ENCODE data around the gene PELI1. TPM values are rescaled to one million over a fixed set of nuclear protein-coding genes. Genes with fewer than 3 reads are reported as not detected.

PELI1 gene
- total RNA-seq, 4 donors from 2014 or later = 38.4 to 57.0 (median 46.0) TPM

DNA sequence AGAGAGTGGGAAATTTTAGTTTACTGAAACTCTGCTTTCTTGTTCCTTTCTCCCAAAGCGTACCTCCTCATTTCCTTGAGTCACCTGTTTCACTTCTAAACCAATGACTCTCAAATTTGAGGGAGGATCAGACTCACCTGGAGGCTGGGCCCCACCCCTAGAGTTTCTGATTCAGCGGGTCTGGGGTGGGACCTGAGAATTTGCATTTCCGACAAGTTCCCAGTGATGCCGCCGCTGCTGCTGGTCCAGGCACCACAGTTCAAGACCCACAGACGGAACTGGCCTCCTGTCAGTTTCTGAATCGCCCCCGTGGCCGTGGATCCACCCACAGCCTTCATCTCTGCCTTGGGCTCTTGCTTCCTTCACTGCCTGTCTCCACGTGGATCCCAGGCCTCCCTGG, 44.9 kb upstream of the PELI1 start:
- no peak for TF ChIP-seq POLR2A (IDR thresholded peaks at IDR 0.05)
- TF ChIP-seq, protein P1, sequence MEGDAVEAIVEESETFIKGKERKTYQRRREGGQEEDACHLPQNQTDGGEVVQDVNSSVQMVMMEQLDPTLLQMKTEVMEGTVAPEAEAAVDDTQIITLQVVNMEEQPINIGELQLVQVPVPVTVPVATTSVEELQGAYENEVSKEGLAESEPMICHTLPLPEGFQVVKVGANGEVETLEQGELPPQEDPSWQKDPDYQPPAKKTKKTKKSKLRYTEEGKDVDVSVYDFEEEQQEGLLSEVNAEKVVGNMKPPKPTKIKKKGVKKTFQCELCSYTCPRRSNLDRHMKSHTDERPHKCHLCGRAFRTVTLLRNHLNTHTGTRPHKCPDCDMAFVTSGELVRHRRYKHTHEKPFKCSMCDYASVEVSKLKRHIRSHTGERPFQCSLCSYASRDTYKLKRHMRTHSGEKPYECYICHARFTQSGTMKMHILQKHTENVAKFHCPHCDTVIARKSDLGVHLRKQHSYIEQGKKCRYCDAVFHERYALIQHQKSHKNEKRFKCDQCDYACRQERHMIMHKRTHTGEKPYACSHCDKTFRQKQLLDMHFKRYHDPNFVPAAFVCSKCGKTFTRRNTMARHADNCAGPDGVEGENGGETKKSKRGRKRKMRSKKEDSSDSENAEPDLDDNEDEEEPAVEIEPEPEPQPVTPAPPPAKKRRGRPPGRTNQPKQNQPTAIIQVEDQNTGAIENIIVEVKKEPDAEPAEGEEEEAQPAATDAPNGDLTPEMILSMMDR (IDR thresholded peaks at IDR 0.05) = no peak
- WGBS, 2 donors = 79 to 80% methylated on average over 9 to 10 of the region's 10 CpGs
- H3K4me3 ChIP-seq (ENCODE audit: low read depth, poor library complexity, severe bottlenecking) = no peak overlapping the region
- intact Hi-C loops (cut with DNase I; ENCODE audit: low total_unique reads) = no loop called here
- no peak for DNase-seq (ENCODE audit: low spot score in 2 of 2)

DNA sequence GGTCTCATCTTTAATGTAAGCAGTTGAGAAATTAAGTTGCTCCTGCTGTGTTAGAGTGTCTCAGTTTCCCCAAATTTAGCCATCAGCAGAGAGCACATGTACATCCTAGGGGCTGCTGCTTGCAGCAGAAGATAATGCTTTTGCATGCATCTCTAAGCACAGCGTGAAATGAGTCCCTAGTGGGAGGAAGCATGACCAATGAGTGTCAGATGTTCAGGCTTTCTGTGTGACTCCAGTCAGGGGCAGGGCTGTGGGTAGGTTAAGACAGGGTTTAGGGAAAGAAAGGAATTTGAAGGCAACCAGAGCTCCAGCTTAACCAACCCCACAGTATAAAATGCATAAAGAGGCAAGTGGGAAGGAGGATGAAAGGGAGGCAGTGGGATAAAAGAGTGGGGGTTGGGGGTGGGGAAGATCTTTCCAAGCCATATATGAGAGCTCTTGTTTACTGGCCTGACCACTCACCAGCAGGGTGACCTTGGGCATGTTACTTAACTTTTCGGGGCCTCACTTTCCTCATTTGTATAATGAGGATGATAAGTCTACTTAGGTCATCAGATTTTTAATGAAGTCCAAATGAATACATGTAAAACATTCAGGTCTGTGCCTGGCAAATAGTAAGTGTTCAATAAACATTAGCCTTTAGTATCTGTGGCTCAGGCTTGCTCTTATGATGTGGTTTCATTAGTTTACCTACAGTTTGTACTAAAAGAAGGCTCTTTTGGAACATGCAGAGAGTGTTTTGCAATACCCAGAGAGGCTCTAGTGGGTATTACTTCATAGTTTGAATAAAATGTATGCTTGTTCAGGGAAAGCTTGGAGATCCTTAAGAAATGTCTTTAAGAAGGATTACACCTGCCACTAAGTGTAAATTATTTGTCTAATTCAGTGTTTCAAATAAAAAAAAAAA, 42.7 kb upstream of the PELI1 start:
- 59 to 67% methylated on average over 2 of the region's 2 CpGs for WGBS, 2 donors
- DNase-seq (ENCODE audit: low spot score in 2 of 2) = no peak
- H3K4me3 ChIP-seq (ENCODE audit: low read depth, poor library complexity, severe bottlenecking) = no peak overlapping the region
- intact Hi-C loops (cut with DNase I; ENCODE audit: low total_unique reads) = no loop called here
- no peak for TF ChIP-seq POLR2A (IDR thresholded peaks at IDR 0.05)
- TF ChIP-seq, protein P1 (IDR thresholded peaks at IDR 0.05) = no peak

DNA sequence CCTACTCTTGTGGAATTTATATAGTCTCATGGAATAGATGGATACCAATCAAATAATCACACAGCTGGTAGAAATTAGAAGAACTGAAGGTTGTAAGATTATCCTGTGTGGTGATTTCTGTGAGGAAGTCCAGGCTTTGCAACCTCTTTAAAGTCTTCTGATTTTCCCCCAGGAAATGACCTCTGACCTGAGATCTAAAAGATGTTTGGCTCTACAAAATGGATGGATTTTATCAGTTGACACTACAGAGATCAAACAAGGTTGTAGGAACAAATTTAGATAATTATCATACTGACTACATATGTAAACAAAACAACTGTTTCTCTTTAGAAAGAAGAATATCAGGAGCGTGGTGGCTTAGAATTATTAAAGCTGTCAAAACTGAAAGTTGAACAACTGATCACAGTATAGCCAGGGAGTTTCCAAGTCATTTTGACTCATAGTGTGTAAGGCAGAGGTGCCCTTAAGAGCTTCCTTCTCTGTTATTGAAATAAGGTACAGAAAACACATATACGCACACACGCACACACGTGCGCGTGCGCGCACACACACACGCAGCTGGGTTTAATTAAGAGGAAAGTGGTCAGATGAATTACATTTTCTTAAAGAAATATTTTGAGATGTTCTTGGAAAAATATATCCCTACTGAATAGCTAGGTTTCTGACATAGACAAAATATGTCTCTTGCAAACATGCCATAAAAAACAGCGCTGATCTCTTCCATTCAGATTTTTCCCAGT, 35.5 kb upstream of the PELI1 start:
- no peak for DNase-seq (ENCODE audit: low spot score in 2 of 2)
- intact Hi-C loops (cut with DNase I; ENCODE audit: low total_unique reads) = no loop called here
- no peak overlapping the region for H3K4me3 ChIP-seq (ENCODE audit: low read depth, poor library complexity, severe bottlenecking)
- no peak for TF ChIP-seq POLR2A (IDR thresholded peaks at IDR 0.05)
- TF ChIP-seq, protein P1 (IDR thresholded peaks at IDR 0.05) = no peak
- WGBS, 2 donors = 54 to 62% methylated on average over 10 of the region's 10 CpGs

DNA sequence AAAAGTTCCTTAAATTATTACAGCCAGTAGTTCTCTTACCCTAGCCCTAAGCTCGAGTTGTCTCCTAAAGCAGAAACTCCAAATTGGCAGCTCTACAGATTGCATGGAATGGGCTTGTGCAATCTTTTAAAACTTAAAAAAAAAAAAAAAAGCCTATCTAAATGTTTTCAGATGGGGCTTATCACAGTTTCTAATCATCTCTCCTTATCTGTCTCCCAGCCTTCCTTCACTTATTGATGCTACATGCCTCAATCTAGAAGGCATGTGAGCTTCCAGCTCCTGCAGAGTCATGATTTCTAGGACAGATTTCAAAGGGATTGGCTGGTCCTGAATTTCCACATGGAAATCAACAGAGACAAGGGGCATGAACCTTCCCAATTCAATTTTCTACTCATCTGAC, 33.1 kb upstream of the PELI1 start:
- TF ChIP-seq, protein P1 (IDR thresholded peaks at IDR 0.05) = no peak
- no peak overlapping the region for H3K4me3 ChIP-seq (ENCODE audit: low read depth, poor library complexity, severe bottlenecking)
- 16 to 17% methylated on average over 1 of the region's 1 CpG for WGBS, 2 donors
- DNase-seq (ENCODE audit: low spot score in 2 of 2) = no peak
- intact Hi-C loops (cut with DNase I; ENCODE audit: low total_unique reads) = no loop called here

DNA sequence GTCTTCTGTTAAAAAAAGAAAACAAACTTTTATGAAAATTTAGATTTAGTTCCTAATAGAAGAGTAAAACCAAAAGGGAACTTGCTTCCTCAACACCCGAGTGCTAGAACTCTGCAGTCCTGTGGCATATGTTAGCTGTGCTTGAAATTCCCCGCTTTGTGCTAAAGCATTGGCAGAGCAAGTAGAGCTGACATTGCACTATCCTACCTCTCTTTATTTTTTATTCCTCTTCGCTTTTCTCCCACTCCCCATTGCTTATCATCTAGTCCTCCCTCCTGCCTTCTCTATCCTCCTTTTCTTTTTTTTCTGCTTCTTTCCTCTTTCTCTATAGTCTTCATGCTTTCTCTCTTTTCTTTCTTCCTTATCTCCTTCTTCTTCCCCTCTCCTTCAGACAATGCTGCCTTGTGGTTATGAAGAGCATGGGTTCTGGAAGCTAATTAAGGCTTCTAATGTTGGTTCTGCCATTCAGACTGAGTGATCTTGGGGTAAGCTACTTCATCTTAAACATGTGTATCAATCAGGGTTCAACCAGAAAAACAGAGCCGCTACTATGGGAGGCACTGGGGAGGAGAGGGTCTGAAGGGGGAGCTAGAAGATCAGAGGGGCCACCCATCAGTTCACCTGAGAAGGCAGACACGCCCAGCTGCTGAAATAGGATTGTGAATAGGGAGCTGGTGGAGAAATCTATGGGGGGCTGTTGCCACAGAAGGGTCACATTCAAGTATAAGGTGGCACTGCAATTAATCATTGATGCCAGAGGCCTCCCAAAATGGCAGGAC, 31.4 kb upstream of the PELI1 start:
- TF ChIP-seq POLR2A (IDR thresholded peaks at IDR 0.05) = no peak
- TF ChIP-seq, protein P1 (IDR thresholded peaks at IDR 0.05) = no peak
- H3K4me3 ChIP-seq (ENCODE audit: low read depth, poor library complexity, severe bottlenecking) = no peak overlapping the region
- intact Hi-C loops (cut with DNase I; ENCODE audit: low total_unique reads) = no loop called here
- WGBS, 2 donors = 90 to 98% methylated on average over 5 of the region's 5 CpGs
- no peak for DNase-seq (ENCODE audit: low spot score in 2 of 2)
